Inflammatory macrophage treated with lipopolysaccharide for 1 hour (primary cell): ENCODE measurements around the gene DRAXIN.

Experiments
- DNase-seq, 2 donors: peaks; one replicate each; pipeline ENCODE4 v3.0.0-alpha.2; 2020 to 2022

DRAXIN gene

GRCh38 chr1:11738783-11739182, 47.3 kb downstream of the DRAXIN start:
- DNase-seq: peak; percentile 41 to 43

DNA sequence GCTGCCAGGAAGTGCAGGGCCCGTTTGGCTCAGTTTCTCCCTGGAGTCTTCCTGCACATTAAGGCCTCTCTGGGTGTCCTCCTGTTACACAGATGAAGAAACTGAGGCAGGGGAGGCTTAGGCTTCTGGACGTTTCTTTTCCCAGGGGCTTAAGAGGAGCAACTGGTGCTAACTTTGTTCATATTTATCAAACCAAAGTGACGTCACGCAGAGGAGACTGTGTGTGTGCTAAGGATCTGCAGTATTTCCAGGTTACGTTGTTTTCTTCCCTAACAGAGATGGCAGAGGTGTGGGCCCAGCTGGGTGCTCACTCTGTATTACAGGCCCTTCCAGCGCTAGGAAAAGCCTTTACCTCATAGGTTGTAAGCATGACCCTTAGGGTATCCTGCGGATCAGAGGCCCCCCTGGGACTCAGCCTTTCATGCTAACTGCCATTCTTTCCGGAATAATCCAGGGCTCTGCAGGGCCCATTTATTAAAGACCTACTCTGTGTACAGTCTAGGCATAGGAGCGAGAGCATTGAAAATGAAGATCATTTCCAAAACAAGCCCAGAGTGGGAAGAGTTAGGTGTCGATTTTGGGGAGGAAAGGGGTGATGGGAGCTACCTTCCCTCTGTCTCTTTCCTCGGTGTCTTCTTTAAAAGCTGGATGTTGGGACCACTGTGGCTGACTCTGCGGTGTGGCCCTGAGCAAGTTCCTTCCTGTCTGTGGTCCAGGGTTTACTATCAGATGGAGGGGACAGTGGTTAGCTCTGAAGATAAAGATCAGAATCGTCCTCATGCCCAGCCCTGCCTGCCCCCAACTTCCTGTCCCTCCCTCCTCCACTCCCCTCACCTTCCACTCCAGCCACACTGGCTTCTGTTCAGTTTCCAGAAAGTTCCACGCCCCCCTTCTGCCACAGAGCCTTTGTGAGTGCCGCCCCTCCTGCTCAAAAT, 49.0 kb downstream of the DRAXIN start:
- no peak for DNase-seq

- no peak for DNase-seq
These were observed 50.0 kb downstream of the DRAXIN start for GRCh38 chr1:11741482-11741881.

- no peak for DNase-seq
These were observed 50.5 kb downstream of the DRAXIN start for GRCh38 chr1:11741919-11742558.

- DNase-seq: no peak
These were observed 52.8 kb downstream of the DRAXIN start for GRCh38 chr1:11744287-11744686.

DNA sequence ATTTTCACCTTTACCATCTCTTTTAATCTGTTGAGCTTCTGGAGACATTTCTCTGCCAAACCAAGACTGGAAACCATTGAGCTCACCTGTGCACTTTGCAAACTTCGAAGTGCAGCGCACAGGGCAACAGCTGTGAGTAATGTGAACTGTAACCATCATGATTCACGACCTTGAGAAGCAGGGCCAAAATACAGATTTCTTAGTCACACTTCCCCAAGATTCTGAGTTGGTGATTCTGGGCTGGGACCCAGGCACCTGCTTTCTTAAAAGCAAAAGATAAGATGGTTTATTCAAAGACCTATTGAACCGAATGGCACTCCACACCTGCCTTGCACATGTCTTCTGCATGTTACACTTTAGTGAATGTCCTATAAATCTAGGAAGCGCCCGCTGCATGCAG, 54.6 kb downstream of the DRAXIN start:
- no peak for DNase-seq

DNA sequence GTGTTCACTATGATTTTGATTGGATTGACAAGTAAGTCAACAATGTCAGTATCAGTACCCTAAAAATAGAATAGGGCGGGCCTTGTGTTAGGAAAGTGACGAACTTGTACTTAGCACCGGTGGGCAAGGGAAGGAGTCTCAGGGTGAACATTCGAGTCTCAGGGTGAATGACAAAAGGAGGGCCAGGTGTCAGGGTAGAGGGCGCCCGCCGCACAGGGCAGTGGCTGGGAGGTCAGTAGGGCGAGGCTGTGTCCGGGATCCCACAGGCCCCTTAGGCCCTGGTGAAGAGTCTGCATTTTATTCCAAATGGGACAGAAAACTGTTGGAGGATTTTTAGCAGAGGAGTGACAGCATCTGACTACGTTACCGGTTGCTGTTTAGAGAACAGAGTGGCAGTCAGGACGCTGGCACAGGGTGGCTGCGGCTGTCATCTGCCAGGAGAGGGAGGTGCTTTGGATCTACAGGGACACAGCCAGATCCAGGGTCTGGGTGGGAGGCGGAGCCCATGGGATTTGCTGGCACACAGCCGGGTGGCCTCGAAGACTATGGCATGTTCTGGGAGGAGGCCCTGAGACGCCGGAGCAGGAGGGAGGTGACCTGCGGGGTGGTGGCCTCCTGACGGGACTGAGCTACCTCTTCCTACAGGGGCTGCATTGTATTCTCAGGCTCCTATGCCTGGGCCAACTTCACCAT, 55.4 kb downstream of the DRAXIN start:
- DNase-seq: no peak

DNA sequence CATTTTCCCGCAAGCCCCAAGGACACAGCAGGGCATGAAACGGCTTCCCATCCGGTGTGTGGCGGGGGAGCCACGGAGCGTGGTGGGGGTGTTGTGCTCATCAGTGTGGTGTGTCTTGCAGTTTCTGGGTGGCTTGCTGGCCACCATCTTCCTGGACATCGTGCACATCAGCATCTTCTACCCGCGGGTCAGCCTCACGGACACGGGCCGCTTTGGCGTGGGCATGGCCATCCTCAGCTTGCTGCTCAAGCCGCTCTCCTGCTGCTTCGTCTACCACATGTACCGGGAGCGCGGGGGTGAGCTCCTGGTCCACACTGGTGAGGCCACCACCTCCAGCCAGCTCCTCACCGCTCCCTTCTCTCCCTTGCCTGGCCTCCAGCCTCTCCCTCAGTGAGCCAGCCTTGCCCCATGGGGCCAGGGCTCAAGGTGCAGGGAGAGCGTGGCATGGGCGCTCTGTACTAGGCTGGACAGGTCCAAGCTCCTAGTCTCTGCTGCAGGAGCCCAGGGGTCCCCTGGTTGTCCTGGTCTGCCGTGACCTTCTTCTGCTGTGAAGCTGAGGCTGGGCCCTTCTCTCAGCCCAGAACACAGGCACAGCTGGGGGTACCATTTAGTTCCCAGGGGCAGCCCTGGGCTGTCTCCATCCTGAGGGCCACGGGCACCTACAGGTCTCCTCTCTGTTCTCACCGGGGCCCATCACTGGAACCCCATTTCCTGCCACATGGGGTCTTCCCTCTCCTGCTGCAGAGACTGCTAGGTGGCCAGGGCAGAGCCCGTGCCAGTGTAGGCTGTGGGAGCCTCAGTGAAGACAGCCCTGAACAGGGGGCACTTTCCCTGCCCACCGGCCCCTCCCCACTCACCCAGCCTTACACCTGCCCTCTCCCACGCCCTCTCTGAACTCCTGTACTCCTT, 57.0 kb downstream of the DRAXIN start:
- DNase-seq: no peak

- DNase-seq: peak; percentile 31 to 53
These were observed 57.7 kb downstream of the DRAXIN start for GRCh38 chr1:11749203-11749689.

- no peak for DNase-seq
These were observed 58.5 kb downstream of the DRAXIN start for GRCh38 chr1:11749996-11750395.

GRCh38 chr1:11751087-11751486, 59.6 kb downstream of the DRAXIN start:
- no peak for DNase-seq

- DNase-seq: no peak
These were observed 61.0 kb downstream of the DRAXIN start for GRCh38 chr1:11752359-11753088.

- no peak for DNase-seq
These were observed 62.2 kb downstream of the DRAXIN start for GRCh38 chr1:11753555-11754208.

DNA sequence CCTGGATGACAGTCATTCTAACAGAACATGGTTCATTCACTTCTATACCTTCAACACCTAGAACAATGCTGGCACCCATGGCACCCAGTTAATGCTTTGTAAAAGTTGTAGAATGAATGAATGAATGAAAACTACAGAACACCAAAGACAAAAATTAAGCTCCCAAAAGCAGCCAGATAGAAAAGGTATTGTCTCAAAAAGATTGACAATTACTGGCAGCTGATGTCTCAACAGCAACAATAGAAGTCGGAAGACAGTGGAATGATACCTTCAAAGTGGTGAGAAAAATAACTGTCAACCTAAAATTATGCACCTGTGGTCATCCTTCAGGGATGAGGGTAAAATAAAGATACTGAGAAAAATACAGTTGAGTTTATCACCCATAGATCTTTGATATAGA, 65.5 kb downstream of the DRAXIN start:
- no peak for DNase-seq

DNA sequence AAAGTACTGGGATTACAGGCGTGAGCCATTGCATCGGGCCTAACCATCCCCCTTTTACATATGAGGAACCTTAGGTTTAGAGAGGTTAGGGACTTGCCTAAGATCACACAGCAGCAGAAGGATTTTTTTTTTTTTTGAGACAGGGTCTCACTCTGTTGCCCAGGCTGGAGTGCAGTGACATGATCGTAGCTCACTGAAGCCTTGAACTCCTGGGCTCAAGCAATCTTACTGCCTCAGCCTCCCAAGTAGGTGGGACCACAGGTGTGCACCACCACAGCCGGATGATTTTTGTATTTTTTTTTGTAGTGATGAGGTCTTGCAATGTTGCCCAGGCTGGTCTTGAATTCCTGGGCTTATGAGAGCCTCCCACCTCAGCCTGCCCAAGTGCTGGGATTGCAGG, 68.3 kb downstream of the DRAXIN start:
- no peak for DNase-seq

GRCh38 chr1:11761285-11761684, 69.8 kb downstream of the DRAXIN start:
- no peak for DNase-seq

DNA sequence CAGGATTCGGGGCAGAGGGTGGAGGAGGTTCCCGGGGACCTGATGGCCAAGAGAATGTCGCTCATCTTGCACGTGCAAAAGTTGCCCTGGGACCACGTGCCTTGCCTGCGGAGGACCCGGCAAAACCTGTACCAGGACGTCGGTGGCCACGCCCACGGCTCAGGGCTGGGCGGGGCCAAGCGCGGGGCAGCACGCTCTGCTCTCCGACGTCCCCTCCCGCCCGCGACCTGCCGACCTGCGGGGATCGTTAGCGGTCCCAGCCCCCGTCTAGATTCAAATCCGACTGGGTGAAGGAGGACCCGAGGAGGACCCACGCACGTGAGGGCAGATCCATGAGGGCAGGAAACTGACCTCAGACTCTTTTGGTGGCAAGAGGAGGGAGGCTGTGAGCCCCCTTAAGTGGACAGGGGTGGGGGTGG, 70.5 kb downstream of the DRAXIN start, which contains the start of gene C1orf167:
Gene C1orf167 (plus strand): TSS at position 206 of the 419 bp plus-strand sequence. CDS start 2,208 bp downstream, outside the sequence.
- DNase-seq: no peak

- DNase-seq: no peak
These were observed 72.6 kb downstream of the DRAXIN start for GRCh38 chr1:11764115-11764514.

DNA sequence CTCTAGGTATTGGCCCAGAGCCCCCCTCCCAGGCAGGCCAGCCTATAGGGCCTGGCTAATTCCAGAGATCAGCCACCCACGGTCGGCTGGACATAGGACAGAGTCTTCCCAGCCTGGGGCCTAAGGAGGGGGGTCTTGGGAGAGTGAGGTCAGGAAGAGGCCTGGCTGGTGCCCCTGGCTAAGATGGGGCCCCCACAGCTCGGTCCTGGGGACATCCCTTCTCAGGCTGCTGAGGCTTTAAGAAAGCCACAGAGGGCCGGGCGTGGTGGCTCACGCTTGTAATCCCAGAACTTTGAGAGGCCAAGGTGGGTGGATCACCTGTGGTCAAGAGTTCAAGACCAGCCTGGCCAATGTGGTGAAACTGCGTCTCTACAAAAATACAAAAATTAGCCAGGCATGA, 73.0 kb downstream of the DRAXIN start:
- DNase-seq: no peak

DNA sequence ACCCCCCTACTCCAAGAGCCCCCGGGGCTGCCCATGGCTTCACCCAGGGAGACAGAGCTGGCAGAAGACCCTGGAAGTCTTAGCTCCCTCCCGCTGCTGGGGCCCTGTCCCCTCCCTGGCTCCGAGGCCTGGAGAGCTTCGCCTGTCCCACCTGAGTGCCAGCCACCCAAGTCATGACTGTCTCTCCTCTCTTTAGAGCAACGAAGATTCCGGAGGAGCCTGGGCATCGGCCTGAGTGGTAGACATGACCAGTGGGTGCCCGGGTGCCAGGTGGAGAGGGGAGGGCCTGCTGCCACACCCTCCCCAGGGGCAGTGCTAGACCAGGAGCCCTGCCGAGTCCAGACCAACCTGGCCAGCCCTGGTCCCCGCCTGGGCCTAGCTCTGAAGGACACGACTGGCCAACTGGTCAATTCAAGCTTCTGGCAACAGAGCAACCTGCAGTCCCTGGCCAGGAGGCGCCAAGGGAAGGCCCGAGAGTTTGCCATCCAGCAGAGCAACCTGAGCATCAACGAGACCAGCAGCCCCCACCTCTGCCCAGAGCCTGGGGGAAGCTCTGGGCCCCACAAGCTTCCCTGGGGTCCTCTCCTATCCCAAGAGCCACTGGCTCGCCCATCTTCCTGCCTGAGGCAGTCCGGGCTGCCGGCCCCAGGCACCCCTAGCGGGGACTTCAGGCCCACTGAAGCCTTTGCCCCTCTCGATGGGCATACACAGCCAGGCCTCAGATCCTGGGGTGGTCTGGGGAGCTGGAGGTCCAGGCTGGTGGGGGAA, 74.3 kb downstream of the DRAXIN start:
- no peak for DNase-seq
